Smooth muscle cell (in vitro differentiated cells): ENCODE data around the gene PPP1R14D. TPM values are rescaled to one million over a fixed set of nuclear protein-coding genes. Genes with fewer than 3 reads are reported as not detected.

Experiments
- DNase-seq: peaks from one replicate; lab custom pipeline; 2025; ENCODE audit not compliant: unreplicated experiment; lab: John Stamatoyannopoulos, UW
- H2AFZ ChIP-seq: fragments of 200-600 bp; sonication (generic); 2 replicates; pipeline ENCODE4 v1.6.0; 2016; ENCODE audit warnings: antibody characterized with exemption, low read depth, mild to moderate bottlenecking
- H3F3A ChIP-seq: fragments of 200-600 bp; sonication (generic); 2 replicates; pipeline ENCODE4 v1.6.0; 2017; ENCODE audit warnings: antibody characterized with exemption, low read depth
- H3K27ac ChIP-seq: fragments of 200-600 bp; sonication (generic); 2 replicates; pipeline ENCODE4 v1.5.1; 2016; ENCODE audit warnings: low read depth, mild to moderate bottlenecking
- H3K27me3 ChIP-seq: fragments of 200-600 bp; sonication (generic); 2 replicates; pipeline ENCODE4 v1.6.1; 2016; ENCODE audit warnings: low read depth, mild to moderate bottlenecking
- H3K36me3 ChIP-seq: fragments of 200-600 bp; sonication (generic); 2 replicates; pipeline ENCODE4 v1.5.1; 2016; ENCODE audit warnings: low read depth
- H3K4me1 ChIP-seq: fragments of 200-600 bp; sonication (generic); 2 replicates; pipeline ENCODE4 v1.5.1; 2016; ENCODE audit warnings: low read depth
- H3K4me2 ChIP-seq: fragments of 200-600 bp; sonication (generic); 2 replicates; pipeline ENCODE4 v1.6.0; 2016; ENCODE audit warnings: mild to moderate bottlenecking
- H3K4me3 ChIP-seq: fragments of 200-600 bp; sonication (generic); 2 replicates; pipeline ENCODE4 v1.5.1; 2016; ENCODE audit warnings: mild to moderate bottlenecking
- H3K79me2 ChIP-seq: fragments of 200-600 bp; sonication (generic); 2 replicates; pipeline ENCODE4 v1.6.0; 2016; ENCODE audit warnings: low read depth, mild to moderate bottlenecking
- H3K9ac ChIP-seq: fragments of 200-600 bp; sonication (generic); 2 replicates; pipeline ENCODE4 v1.6.0; 2016; ENCODE audit warnings: low read depth
- H3K9me3 ChIP-seq: fragments of 200-600 bp; sonication (generic); replicated peaks from 2 replicates; pipeline ENCODE4 v1.5.1; 2016; ENCODE audit warnings: low read depth
- H4K20me1 ChIP-seq: fragments of 200-600 bp; sonication (generic); 2 replicates; pipeline ENCODE4 v1.6.0; 2016; ENCODE audit warnings: low read depth
- CTCF ChIP-seq: fragments of 200-600 bp; sonication (generic); IDR thresholded peaks from 2 replicates; pipeline ENCODE4 v1.5.1; 2017; ENCODE audit warnings: borderline replicate concordance, mild to moderate bottlenecking, antibody characterized with exemption; ENCODE audit not compliant: insufficient read depth, poor library complexity, severe bottlenecking
- WGBS: methylation state at CpG from one replicate; pipeline ENCODE4 v1.1.7; 2016; ENCODE audit warnings: low lambda C conversion rate; 5-methylcytosine and 5-hydroxymethylcytosine counted together
- polyA plus RNA-seq: library from polyadenylated mRNA; unstranded; fragments of >200 nt; fragmentation: Nextera tagmentation; extraction: Ambion mirVana; gene quantifications from 2 replicates; pipeline ENCODE4 v1.2.1, GENCODE V29; 2016
- total RNA-seq: library from RNA; depleted of rRNA; stranded (reverse); fragments of >200 nt; gene quantifications from 2 replicates; pipeline ENCODE4 v1.2.3, GENCODE V29; 2014

The PPP1R14D gene
- total and polyA plus RNA-seq, 2 experiments from 2014 or later: not detected

DNA sequence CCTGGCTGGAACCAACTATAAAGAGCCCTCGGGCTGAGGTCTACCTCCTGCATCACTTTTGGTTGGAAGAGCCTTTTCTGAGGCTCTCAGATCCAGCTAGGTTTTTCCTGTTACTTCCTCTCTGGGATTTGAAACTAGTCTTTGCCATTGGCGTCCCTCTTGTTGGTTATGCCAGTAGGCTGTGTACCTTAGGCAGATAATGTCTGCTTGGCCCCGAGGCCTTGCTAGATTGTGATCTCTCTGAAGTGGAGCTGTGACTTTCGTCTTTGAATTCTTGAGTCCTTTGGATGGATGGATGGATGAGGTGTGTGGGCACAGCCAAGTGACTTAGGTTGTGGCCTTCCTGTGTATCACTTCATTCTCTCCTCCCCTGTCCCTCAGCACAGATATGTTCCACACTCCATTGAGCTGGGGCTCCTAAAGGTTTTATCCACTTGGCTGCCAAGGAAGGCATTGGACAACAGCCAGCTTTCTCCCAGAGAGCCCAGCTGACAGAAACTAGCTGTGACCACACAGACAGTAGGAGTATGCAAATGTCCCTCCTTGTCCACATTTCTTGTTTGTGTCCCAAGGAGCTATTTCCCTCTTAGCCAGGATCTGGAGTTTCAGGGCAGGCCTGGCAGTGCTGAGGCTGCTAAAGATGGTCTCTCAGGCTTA is 13.3 kb downstream of the PPP1R14D start:
- no peak for TF ChIP-seq CTCF
- H2AFZ ChIP-seq: no peak overlapping the region
- no peaks in the 10 kb centered on the region for H3K79me2 ChIP-seq
- 87% methylated on average over 4 of the region's 4 CpGs for WGBS
- no peaks in the 10 kb centered on the region for H4K20me1 ChIP-seq
- no peaks in the 10 kb centered on the region for H3K27me3 ChIP-seq
- H3K9me3 ChIP-seq: no peaks in the 10 kb centered on the region
- H3K4me2 ChIP-seq: no peak overlapping the region
- H3K36me3 ChIP-seq: no peaks in the 10 kb centered on the region
- no peaks in the 10 kb centered on the region for H3K4me1 ChIP-seq
- no peaks in the 10 kb centered on the region for H3F3A ChIP-seq
- H3K9ac ChIP-seq: no peak overlapping the region
- no peak for DNase-seq
- no peak overlapping the region for H3K4me3 ChIP-seq
- H3K27ac ChIP-seq: no peak overlapping the region

DNA sequence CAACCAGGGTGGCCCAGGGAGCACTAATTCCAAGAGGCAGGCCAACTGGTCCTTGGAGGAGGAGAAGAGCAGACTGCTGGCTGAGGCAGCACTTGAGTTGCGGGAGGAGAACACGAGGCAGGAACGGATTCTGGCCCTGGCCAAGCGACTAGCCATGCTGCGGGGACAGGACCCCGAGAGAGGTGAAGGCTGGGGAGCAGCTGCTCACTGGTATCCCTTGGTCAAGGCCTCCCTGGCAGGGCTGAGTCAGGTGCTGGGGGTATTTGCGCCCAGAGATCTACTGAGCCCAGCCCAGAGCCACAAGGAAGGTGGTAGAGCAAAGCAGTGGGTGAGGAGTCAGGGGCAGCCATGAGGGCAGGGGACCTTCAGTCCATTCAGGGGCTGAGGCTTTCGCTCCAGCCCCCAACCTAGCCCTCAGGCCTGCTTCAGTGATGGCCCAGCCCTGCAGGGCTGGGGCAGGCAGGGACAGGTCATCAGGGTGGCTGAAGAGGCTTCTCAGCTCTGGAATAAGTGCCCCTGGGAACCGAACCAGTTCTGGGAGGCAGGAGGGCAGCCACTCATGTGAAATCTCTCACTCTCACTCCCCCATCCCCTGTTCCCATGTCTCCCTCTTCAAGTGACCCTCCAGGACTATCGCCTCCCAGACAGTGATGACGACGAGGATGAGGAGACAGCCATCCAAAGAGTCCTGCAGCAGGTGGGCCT is 15.6 kb downstream of the PPP1R14D start:
- TF ChIP-seq CTCF: no peak
- Histone ChIP-seq H3K27ac (no peak overlapping the region), H3K4me1 (no peaks in the 10 kb centered on the region), H3F3A (no peaks in the 10 kb centered on the region), H2AFZ (no peak overlapping the region), H3K27me3 (no peaks in the 10 kb centered on the region), H3K4me3 (no peak overlapping the region), H3K4me2 (no peak overlapping the region), H3K9ac (no peak overlapping the region), H3K79me2 (peaks cover 5% of the 10 kb centered on the region), H3K36me3 (no peaks in the 10 kb centered on the region), H4K20me1 (no peaks in the 10 kb centered on the region), H3K9me3 (no peaks in the 10 kb centered on the region)
- no peak for DNase-seq
- 95% methylated on average over 12 of the region's 12 CpGs for WGBS

- no peak overlapping the region for H3K4me3 ChIP-seq
- no peak overlapping the region for H3K4me2 ChIP-seq
- peaks cover 6% of the 10 kb centered on the region for H3K4me1 ChIP-seq
- H3K27me3 ChIP-seq: no peaks in the 10 kb centered on the region
- no peak for DNase-seq
- 90% methylated on average over 8 of the region's 8 CpGs for WGBS
- no peak overlapping the region for H2AFZ ChIP-seq
- H3K9ac ChIP-seq: no peak overlapping the region
- no peak for TF ChIP-seq CTCF
- no peaks in the 10 kb centered on the region for H3K9me3 ChIP-seq
- H3F3A ChIP-seq: no peaks in the 10 kb centered on the region
- H3K27ac ChIP-seq: no peak overlapping the region
- H4K20me1 ChIP-seq: no peaks in the 10 kb centered on the region
- H3K36me3 ChIP-seq: no peaks in the 10 kb centered on the region
- peaks cover 26% of the 10 kb centered on the region for H3K79me2 ChIP-seq
Measured at GRCh38 chr15:40808861-40809450, 19.6 kb downstream of the PPP1R14D start.
